T-helper 17 cell (primary cell): ENCODE results near the gene SPATA20. TPM values are rescaled to one million over a fixed set of nuclear protein-coding genes. Genes with fewer than 3 reads are reported as not detected.

ENCODE experiments used
- ATAC-seq: fragments of 150-1000 bp; cut with Tn5 transposase; 2 replicates; pipeline ENCODE4 v1.10.0; 2021; ENCODE audit warnings: mild to moderate bottlenecking, moderate library complexity
- DNase-seq, 3 donors: peaks; one replicate each; pipeline versions ENCODE4 v3.0.0 to v3.0.0-alpha.2; 2020 to 2021
- H3K9me3 ChIP-seq: one replicate; pipeline ENCODE4 v1.7.0; 2013; ENCODE audit warnings: low read length, mild to moderate bottlenecking; ENCODE audit not compliant: control insufficient read depth, poor library complexity, severe bottlenecking
- H3K27ac Mint-ChIP-seq: one replicate; pipeline ENCODE4 v1.8.0; 2022; ENCODE audit warnings: mild to moderate bottlenecking, moderate library complexity, mixed read lengths
- H3K27me3 Mint-ChIP-seq: one replicate; pipeline ENCODE4 v1.8.0; 2022; ENCODE audit warnings: mixed read lengths
- H3K36me3 Mint-ChIP-seq: one replicate; pipeline ENCODE4 v1.8.0; 2022; ENCODE audit warnings: low read depth, mixed read lengths
- H3K4me1 Mint-ChIP-seq: one replicate; pipeline ENCODE4 v1.8.0; 2022; ENCODE audit warnings: mild to moderate bottlenecking, mixed read lengths
- H3K4me3 Mint-ChIP-seq: one replicate; pipeline ENCODE4 v1.8.0; 2022; ENCODE audit warnings: mild to moderate bottlenecking, moderate library complexity, mixed read lengths
- total RNA-seq, 4 donors: library from RNA in 2 of 4; stranded (reverse) in 2 of 4; gene quantifications; one replicate each; pipeline ENCODE4 v1.2.3 and lab custom pipeline; 2022 to 2026

Gene SPATA20
- total RNA-seq, 2 donors from 2014 or later = 11.3 to 16.4 TPM

GRCh38 chr17:50599606-50600005 lies 52.6 kb downstream of the SPATA20 start:
- Mint-ChIP-seq H3K27me3 (peaks cover 36% of the 10 kb centered on the region), H3K36me3 (peaks cover 2% of the 10 kb centered on the region), H3K4me3 (no peak overlapping the region), H3K27ac (no peak overlapping the region), H3K4me1 (peaks cover 4% of the 10 kb centered on the region)
- no peaks in the 10 kb centered on the region for H3K9me3 ChIP-seq
- ATAC-seq (no peak), DNase-seq (no peak)

- no peaks in the 10 kb centered on the region for H3K9me3 ChIP-seq
- no peak overlapping the region for H3K27ac Mint-ChIP-seq
- no peak for DNase-seq
- no peak for ATAC-seq
- H3K4me1 Mint-ChIP-seq = peaks cover 4% of the 10 kb centered on the region
- H3K36me3 Mint-ChIP-seq = peaks cover 4% of the 10 kb centered on the region
- peaks cover 51% of the 10 kb centered on the region for H3K27me3 Mint-ChIP-seq
- H3K4me3 Mint-ChIP-seq = no peak overlapping the region
Observed at GRCh38 chr17:50601823-50602375, 54.9 kb downstream of the SPATA20 start.

GRCh38 chr17:50602836-50603235 lies 55.9 kb downstream of the SPATA20 start:
- Mint-ChIP-seq H3K27ac (no peak overlapping the region), H3K36me3 (peaks cover 4% of the 10 kb centered on the region), H3K4me3 (no peak overlapping the region), H3K27me3 (peaks cover 55% of the 10 kb centered on the region), H3K4me1 (peaks cover 2% of the 10 kb centered on the region)
- H3K9me3 ChIP-seq = no peaks in the 10 kb centered on the region
- no peak for ATAC-seq
- no peak for DNase-seq

- Mint-ChIP-seq H3K4me1 (peaks cover 2% of the 10 kb centered on the region), H3K27me3 (peaks cover 52% of the 10 kb centered on the region), H3K27ac (no peak overlapping the region), H3K4me3 (no peak overlapping the region), H3K36me3 (peaks cover 4% of the 10 kb centered on the region)
- ATAC-seq = no peak
- no peaks in the 10 kb centered on the region for H3K9me3 ChIP-seq
- DNase-seq = no peak
Observed at GRCh38 chr17:50603340-50603739, 56.4 kb downstream of the SPATA20 start.

GRCh38 chr17:50604513-50604912 lies 57.5 kb downstream of the SPATA20 start:
- no peak overlapping the region for H3K27ac Mint-ChIP-seq
- no peaks in the 10 kb centered on the region for H3K4me1 Mint-ChIP-seq
- DNase-seq (no peak), ATAC-seq (no peak)
- H3K9me3 ChIP-seq = no peaks in the 10 kb centered on the region
- peaks cover 4% of the 10 kb centered on the region for H3K36me3 Mint-ChIP-seq
- H3K4me3 Mint-ChIP-seq = no peak overlapping the region
- H3K27me3 Mint-ChIP-seq = peaks cover 58% of the 10 kb centered on the region

GRCh38 chr17:50605429-50605828 lies 58.5 kb downstream of the SPATA20 start:
- ATAC-seq (no peak), DNase-seq (no peak)
- Mint-ChIP-seq H3K36me3 (peaks cover 6% of the 10 kb centered on the region), H3K27me3 (peaks cover 67% of the 10 kb centered on the region), H3K4me1 (no peaks in the 10 kb centered on the region), H3K4me3 (no peak overlapping the region), H3K27ac (no peak overlapping the region)
- no peaks in the 10 kb centered on the region for H3K9me3 ChIP-seq

Other genes with a start within 250 kb of the SPATA20 start
- gene XYLT2, start 201.0 kb upstream of the SPATA20 start, total RNA-seq = 10 to 100 TPM; 19.2 to 20.4 TPM
- gene MRPL27, start 174.0 kb upstream of the SPATA20 start, total RNA-seq = 10 to 100 TPM; 29.4 to 37.0 TPM
- gene EME1, start 173.9 kb upstream of the SPATA20 start, total RNA-seq = 1 to 10 TPM in 1 of 2 donors, under 1 TPM in 1; 0.55 to 1.3 TPM
- 10 to 100 TPM; 45.2 to 51.9 TPM for gene LRRC59, start 149.7 kb upstream of the SPATA20 start, total RNA-seq
- gene ACSF2, start 121.0 kb upstream of the SPATA20 start, total RNA-seq = 10 to 100 TPM; 16.4 to 21.8 TPM
- not detected for gene CHAD, start 78.3 kb upstream of the SPATA20 start, total RNA-seq
- gene RSAD1, start 68.3 kb upstream of the SPATA20 start, total RNA-seq = 10 to 100 TPM; 49.2 to 59.6 TPM
- gene MYCBPAP, start 38.7 kb upstream of the SPATA20 start, total RNA-seq = 1 to 10 TPM; 1.2 to 1.3 TPM
- gene EPN3, start 14.4 kb upstream of the SPATA20 start, total RNA-seq = not detected
- under 1 TPM; 0.05 to 0.18 TPM for gene CACNA1G, start 13.5 kb downstream of the SPATA20 start, total RNA-seq
- gene ABCC3, start 87.7 kb downstream of the SPATA20 start, total RNA-seq = 10 to 100 TPM in 1 of 2 donors, 1 to 10 TPM in 1; 3.3 to 58.0 TPM
- gene ANKRD40, start 160.7 kb downstream of the SPATA20 start, total RNA-seq = 10 to 100 TPM; 24.3 to 25.6 TPM
- 100 to 1,000 TPM; 129 to 155 TPM for gene LUC7L3, start 172.4 kb downstream of the SPATA20 start, total RNA-seq
- not detected for gene ANKRD40CL, start 220.3 kb downstream of the SPATA20 start, total RNA-seq